IMR-90 (cell line): Measurements from ENCODE around the gene SLC43A2. TPM values are rescaled to one million over a fixed set of nuclear protein-coding genes. Genes with fewer than 3 reads are reported as not detected.

Source experiments
- ATAC-seq: fragments of 200-7000 bp; cut with Tn5 transposase; 2 replicates; pipeline ENCODE4 v1.9.1; 2020; ENCODE audit warnings: low read depth, mild to moderate bottlenecking, moderate library complexity
- BruUV-seq: library from RNA; stranded (reverse); fragments of 400-500 nt; replicated peaks from 2 replicates; lab custom pipeline; 2021; lab: Mats Ljungman, UMichigan
- CTCF ChIA-PET: fragments of 300-600 bp; formaldehyde crosslinking; extraction: SDS; loops from one replicate; lab custom pipeline; 2021; ENCODE audit warnings: antibody characterized with exemption; lab: Yijun Ruan, JAX
- POLR2A ChIA-PET: fragments of 300-600 bp; sonication (Branson Sonifier 250); formaldehyde crosslinking; loops from one replicate; lab custom pipeline; 2022; ENCODE audit warnings: antibody characterized with exemption; ENCODE audit not compliant: unreplicated experiment; lab: Charles Lee
- DNase-seq: peaks from one replicate; pipeline ENCODE4 v3.0.0; 2013
- H2AFZ ChIP-seq: replicated peaks from 2 replicates; pipeline ENCODE3; 2013; ENCODE audit warnings: low read length, mild to moderate bottlenecking; ENCODE audit not compliant: poor library complexity
- H2AK5ac ChIP-seq: 2 replicates; pipeline ENCODE4 v1.6.1; 2013; ENCODE audit warnings: low read depth, low read length, inconsistent platforms
- H2AK9ac ChIP-seq: replicated peaks from 2 replicates; pipeline ENCODE3; 2013; ENCODE audit warnings: mild to moderate bottlenecking, low read depth, low read length, moderate library complexity; ENCODE audit not compliant: poor library complexity
- H2BK120ac ChIP-seq: 2 replicates; pipeline ENCODE4 v1.6.1; 2013; ENCODE audit warnings: low read depth, low read length, inconsistent platforms
- H2BK15ac ChIP-seq: 3 replicates; pipeline ENCODE4 v1.6.1; 2013; ENCODE audit warnings: low read depth, low read length, inconsistent platforms
- H2BK20ac ChIP-seq: 2 replicates; pipeline ENCODE4 v1.6.1; 2013; ENCODE audit warnings: low read depth, mild to moderate bottlenecking, inconsistent platforms, low read length, moderate library complexity
- H2BK5ac ChIP-seq: 2 replicates; pipeline ENCODE4 v1.6.1; 2013; ENCODE audit warnings: mild to moderate bottlenecking, low read depth, low read length, inconsistent platforms; ENCODE audit not compliant: poor library complexity, severe bottlenecking
- H3K14ac ChIP-seq: replicated peaks from 2 replicates; pipeline ENCODE4 v1.6.1; 2013; ENCODE audit warnings: low read depth, low read length, inconsistent platforms
- H3K18ac ChIP-seq: 2 replicates; pipeline ENCODE4 v1.6.1; 2013; ENCODE audit warnings: low read depth, low read length, control low read depth
- H3K23ac ChIP-seq: 2 replicates; pipeline ENCODE4 v1.6.1; 2013; ENCODE audit warnings: low read depth, low read length, inconsistent platforms
- H3K27ac ChIP-seq: 2 replicates; pipeline ENCODE4 v1.5.1; 2013; ENCODE audit warnings: mild to moderate bottlenecking, control low read depth, low read length; ENCODE audit not compliant: insufficient read depth
- H3K27me3 ChIP-seq: 2 replicates; pipeline ENCODE4 v1.6.1; 2013; ENCODE audit warnings: low read length; ENCODE audit not compliant: control insufficient read depth, insufficient read depth
- H3K36me3 ChIP-seq: 2 replicates; pipeline ENCODE4 v1.6.1; 2013; ENCODE audit warnings: low read length, mixed read lengths; ENCODE audit not compliant: control insufficient read depth, insufficient read depth
- H3K4ac ChIP-seq: 2 replicates; pipeline ENCODE4 v1.6.1; 2013; ENCODE audit warnings: low read depth, low read length, inconsistent platforms
- H3K4me1 ChIP-seq: 2 replicates; pipeline ENCODE4 v1.6.1; 2013; ENCODE audit warnings: low read length, mixed read lengths; ENCODE audit not compliant: control insufficient read depth, insufficient read depth
- H3K4me2 ChIP-seq: 2 replicates; pipeline ENCODE4 v1.6.1; 2013; ENCODE audit warnings: low read depth, mild to moderate bottlenecking, control low read depth, low read length, moderate library complexity
- H3K4me3 ChIP-seq: 2 replicates; pipeline ENCODE4 v1.5.1; 2013; ENCODE audit warnings: low read depth, mild to moderate bottlenecking, control low read depth, low read length, moderate library complexity; ENCODE audit not compliant: insufficient read depth
- H3K56ac ChIP-seq: 2 replicates; pipeline ENCODE4 v1.6.1; 2013; ENCODE audit warnings: low read length, inconsistent platforms; ENCODE audit not compliant: insufficient read depth; ENCODE audit errors: extremely low read depth
- H3K79me1 ChIP-seq, 2 experiments: 2 replicates each; pipeline ENCODE4 v1.6.1; 2013; ENCODE audit warnings: low read length in 2 of 2, inconsistent platforms in 1 of 2, low read depth in 1 of 2
- H3K9ac ChIP-seq: 2 replicates; pipeline ENCODE4 v1.6.1; 2013; ENCODE audit warnings: low read depth, low read length, control low read depth
- H3K9me1 ChIP-seq: 2 replicates; pipeline ENCODE4 v1.6.1; 2013; ENCODE audit warnings: low read length, inconsistent platforms; ENCODE audit not compliant: insufficient read depth
- H3K9me3 ChIP-seq: 2 replicates; pipeline ENCODE4 v1.6.1; 2013; ENCODE audit warnings: low read length; ENCODE audit not compliant: control insufficient read depth, insufficient read depth
- H4K20me1 ChIP-seq: 2 replicates; pipeline ENCODE4 v1.6.1; 2013; ENCODE audit warnings: low read length, inconsistent platforms; ENCODE audit not compliant: insufficient read depth
- H4K5ac ChIP-seq: 2 replicates; pipeline ENCODE4 v1.6.1; 2013; ENCODE audit warnings: mild to moderate bottlenecking, low read depth, low read length, control low read depth
- H4K8ac ChIP-seq, 2 experiments: 2 replicates each; pipeline ENCODE4 v1.6.1; 2013; ENCODE audit warnings: low read depth in 2 of 2, low read length in 2 of 2, control low read depth in 1 of 2, inconsistent platforms in 1 of 2
- H4K91ac ChIP-seq: 2 replicates; pipeline ENCODE4 v1.6.1; 2013; ENCODE audit warnings: low read depth, low read length, inconsistent platforms; ENCODE audit not compliant: insufficient read depth
- CEBPB ChIP-seq: IDR thresholded peaks from 2 replicates; pipeline ENCODE4 v1.6.1; 2012; ENCODE audit warnings: low read depth, low read length, improper control_type of control experiment
- CHD1 ChIP-seq: IDR thresholded peaks from 2 replicates; pipeline ENCODE4 v1.6.1; 2012; ENCODE audit warnings: low read depth, low read length, improper control_type of control experiment
- ELK1 ChIP-seq: fragments of 150-350 bp; IDR thresholded peaks from 2 replicates; pipeline ENCODE4 v1.6.1; 2016; ENCODE audit warnings: low read depth, mild to moderate bottlenecking, low read length, moderate library complexity, borderline replicate concordance
- FOS ChIP-seq: fragments of 150-350 bp; IDR thresholded peaks from 2 replicates; pipeline ENCODE4 v1.6.1; 2016; ENCODE audit warnings: low read depth, low read length
- MAZ ChIP-seq: IDR thresholded peaks from 2 replicates; pipeline ENCODE4 v1.6.1; 2012; ENCODE audit warnings: low read depth, mild to moderate bottlenecking, low read length, improper control_type of control experiment, moderate library complexity, borderline replicate concordance
- NFE2L2 ChIP-seq: fragments of 150-350 bp; IDR thresholded peaks from 2 replicates; pipeline ENCODE4 v1.6.1; 2016; ENCODE audit warnings: low read depth, mild to moderate bottlenecking, low read length
- RAD21 ChIP-seq: IDR thresholded peaks from 2 replicates; pipeline ENCODE4 v1.6.1; 2012; ENCODE audit warnings: low read length, improper control_type of control experiment
- RCOR1 ChIP-seq: IDR thresholded peaks from 2 replicates; pipeline ENCODE4 v1.6.1; 2012; ENCODE audit warnings: mild to moderate bottlenecking, low read length, improper control_type of control experiment; ENCODE audit not compliant: insufficient replicate concordance
- RFX5 ChIP-seq: IDR thresholded peaks from 2 replicates; pipeline ENCODE4 v1.8.0; 2012; ENCODE audit warnings: low read depth, mild to moderate bottlenecking, low read length, moderate library complexity
- WGBS, 2 experiments: methylation state at CpG; one replicate each; pipeline versions ENCODE4 v1.1.5 to v1.1.7; 2013; ENCODE audit warnings: missing lambda C conversion rate in 2 of 2; ENCODE audit not compliant: insufficient read length in 1 of 2; ENCODE audit errors: extremely low coverage in 2 of 2; 5-methylcytosine and 5-hydroxymethylcytosine counted together
- dilution Hi-C: fragments of 300-500 bp; cut with HindIII; formaldehyde crosslinking; loops from one replicate; pipeline ENCODE4 v1.14.3; 2018; ENCODE audit warnings: low sequenced_read_pairs; ENCODE audit not compliant: unreplicated experiment
- in situ Hi-C: fragments of 300-500 bp; cut with MboI; formaldehyde crosslinking; loops from 3 replicates; pipeline ENCODE4 v1.14.3; 2019; ENCODE audit warnings: low sequenced_read_pairs, inconsistent platforms, mixed read lengths
- intact Hi-C: fragments of 100-400 bp; cut with micrococcal nuclease; formaldehyde crosslinking; loops from 2 replicates; pipeline ENCODE4 v1.10.0; 2022
- polyA plus RNA-seq, 3 experiments: library from polyadenylated mRNA; depleted of rRNA; stranded (reverse); fragments of >200 nt; gene quantifications; 2 replicates each; pipeline ENCODE4 v1.2.3, GENCODE V29; 2012; ENCODE audit warnings: low replicate concordance in 1 of 3
- total RNA-seq: library from RNA; depleted of rRNA; stranded (reverse); fragments of >200 nt; gene quantifications from 2 replicates; pipeline ENCODE4 v1.2.3, GENCODE V29; 2012

The SLC43A2 gene
- total and polyA plus RNA-seq, 2 of the 4 experiments (the other 2 are of a cell fraction): 3.8 to 9.0 TPM

- Histone ChIP-seq H3K9me3 (no peaks in the 10 kb centered on the region), H4K20me1 (peaks cover 24% of the 10 kb centered on the region), H3K18ac (no peak overlapping the region), H2AFZ (peak overlapping the region; percentile 38), H3K4me2 (no peak overlapping the region), H3K4me3 (no peak overlapping the region), H3K4ac (no peak overlapping the region), H3K4me1 (peaks cover 17% of the 10 kb centered on the region), H3K9ac (no peak overlapping the region), H2BK5ac (no peak overlapping the region), H3K9me1 (peaks cover 14% of the 10 kb centered on the region), H2AK5ac (no peak overlapping the region), H4K8ac (no peak overlapping the region), H3K23ac (no peak overlapping the region), H2BK20ac (no peak overlapping the region), H4K5ac (no peak overlapping the region), H2BK120ac (no peak overlapping the region), H3K27me3 (no peaks in the 10 kb centered on the region), H3K79me1 (peaks cover 8 to 16% of the 10 kb centered on the region in 2 experiments), H3K27ac (no peak overlapping the region), H2AK9ac (no peak overlapping the region), H4K91ac (no peak overlapping the region), H2BK15ac (no peak overlapping the region), H3K36me3 (peaks cover 54% of the 10 kb centered on the region), H3K14ac (no peak overlapping the region), H3K56ac (no peak overlapping the region)
- ATAC-seq (no peak), DNase-seq (no peak)
- POLR2A ChIA-PET: no interaction called here
- no TSS peak for BruUV-seq
- intact Hi-C loops: no loop called here
- dilution Hi-C loops: no loop called here
- CTCF ChIA-PET: no interaction called here
- in situ Hi-C loops: loop anchor here (10.0 kb wide), 1 partner anchor 133 kb away; no protein-coding TSS in a partner anchor
- no CpG with 5 or more reads among the region's 4 CpGs for WGBS, 2 experiments
- no peak for TF ChIP-seq MAZ
- TF ChIP-seq RCOR1: no peak
- TF ChIP-seq CEBPB: no peak
- TF ChIP-seq NFE2L2: no peak
- TF ChIP-seq RAD21: no peak
- no peak for TF ChIP-seq ELK1
- no peak for TF ChIP-seq RFX5
- TF ChIP-seq CHD1: no peak
- no peak for TF ChIP-seq FOS
These were observed 22.9 kb upstream of the SLC43A2 start for GRCh38 chr17:1651559-1651844.
